IMR-90 (cell line): ENCODE results near the gene SOBP. TPM values are rescaled to one million over a fixed set of nuclear protein-coding genes. Genes with fewer than 3 reads are reported as not detected.

Experiments used
- ATAC-seq: fragments of 200-7000 bp; cut with Tn5 transposase; 2 replicates; pipeline ENCODE4 v1.9.1; 2020; ENCODE audit warnings: low read depth, mild to moderate bottlenecking, moderate library complexity
- BruUV-seq: library from RNA; stranded (reverse); fragments of 400-500 nt; replicated peaks from 2 replicates; lab custom pipeline; 2021; lab: Mats Ljungman, UMichigan
- CTCF ChIA-PET: fragments of 300-600 bp; formaldehyde crosslinking; extraction: SDS; loops from one replicate; lab custom pipeline; 2021; ENCODE audit warnings: antibody characterized with exemption; lab: Yijun Ruan, JAX
- POLR2A ChIA-PET: fragments of 300-600 bp; sonication (Branson Sonifier 250); formaldehyde crosslinking; loops from one replicate; lab custom pipeline; 2022; ENCODE audit warnings: antibody characterized with exemption; ENCODE audit not compliant: unreplicated experiment; lab: Charles Lee
- DNase-seq: peaks from one replicate; pipeline ENCODE4 v3.0.0; 2013
- H2AFZ ChIP-seq: replicated peaks from 2 replicates; pipeline ENCODE3; 2013; ENCODE audit warnings: low read length, mild to moderate bottlenecking; ENCODE audit not compliant: poor library complexity
- H2AK5ac ChIP-seq: 2 replicates; pipeline ENCODE4 v1.6.1; 2013; ENCODE audit warnings: low read depth, low read length, inconsistent platforms
- H2AK9ac ChIP-seq: replicated peaks from 2 replicates; pipeline ENCODE3; 2013; ENCODE audit warnings: mild to moderate bottlenecking, low read depth, low read length, moderate library complexity; ENCODE audit not compliant: poor library complexity
- H2BK120ac ChIP-seq: 2 replicates; pipeline ENCODE4 v1.6.1; 2013; ENCODE audit warnings: low read depth, low read length, inconsistent platforms
- H2BK15ac ChIP-seq: 3 replicates; pipeline ENCODE4 v1.6.1; 2013; ENCODE audit warnings: low read depth, low read length, inconsistent platforms
- H2BK20ac ChIP-seq: 2 replicates; pipeline ENCODE4 v1.6.1; 2013; ENCODE audit warnings: low read depth, mild to moderate bottlenecking, inconsistent platforms, low read length, moderate library complexity
- H2BK5ac ChIP-seq: 2 replicates; pipeline ENCODE4 v1.6.1; 2013; ENCODE audit warnings: mild to moderate bottlenecking, low read depth, low read length, inconsistent platforms; ENCODE audit not compliant: poor library complexity, severe bottlenecking
- H3K14ac ChIP-seq: replicated peaks from 2 replicates; pipeline ENCODE4 v1.6.1; 2013; ENCODE audit warnings: low read depth, low read length, inconsistent platforms
- H3K18ac ChIP-seq: 2 replicates; pipeline ENCODE4 v1.6.1; 2013; ENCODE audit warnings: low read depth, low read length, control low read depth
- H3K23ac ChIP-seq: 2 replicates; pipeline ENCODE4 v1.6.1; 2013; ENCODE audit warnings: low read depth, low read length, inconsistent platforms
- H3K27ac ChIP-seq: 2 replicates; pipeline ENCODE4 v1.5.1; 2013; ENCODE audit warnings: mild to moderate bottlenecking, control low read depth, low read length; ENCODE audit not compliant: insufficient read depth
- H3K27me3 ChIP-seq: 2 replicates; pipeline ENCODE4 v1.6.1; 2013; ENCODE audit warnings: low read length; ENCODE audit not compliant: control insufficient read depth, insufficient read depth
- H3K36me3 ChIP-seq: 2 replicates; pipeline ENCODE4 v1.6.1; 2013; ENCODE audit warnings: low read length, mixed read lengths; ENCODE audit not compliant: control insufficient read depth, insufficient read depth
- H3K4ac ChIP-seq: 2 replicates; pipeline ENCODE4 v1.6.1; 2013; ENCODE audit warnings: low read depth, low read length, inconsistent platforms
- H3K4me1 ChIP-seq: 2 replicates; pipeline ENCODE4 v1.6.1; 2013; ENCODE audit warnings: low read length, mixed read lengths; ENCODE audit not compliant: control insufficient read depth, insufficient read depth
- H3K4me2 ChIP-seq: 2 replicates; pipeline ENCODE4 v1.6.1; 2013; ENCODE audit warnings: low read depth, mild to moderate bottlenecking, control low read depth, low read length, moderate library complexity
- H3K4me3 ChIP-seq: 2 replicates; pipeline ENCODE4 v1.5.1; 2013; ENCODE audit warnings: low read depth, mild to moderate bottlenecking, control low read depth, low read length, moderate library complexity; ENCODE audit not compliant: insufficient read depth
- H3K56ac ChIP-seq: 2 replicates; pipeline ENCODE4 v1.6.1; 2013; ENCODE audit warnings: low read length, inconsistent platforms; ENCODE audit not compliant: insufficient read depth; ENCODE audit errors: extremely low read depth
- H3K79me1 ChIP-seq, 2 experiments: 2 replicates each; pipeline ENCODE4 v1.6.1; 2013; ENCODE audit warnings: low read length in 2 of 2, inconsistent platforms in 1 of 2, low read depth in 1 of 2
- H3K9ac ChIP-seq: 2 replicates; pipeline ENCODE4 v1.6.1; 2013; ENCODE audit warnings: low read depth, low read length, control low read depth
- H3K9me1 ChIP-seq: 2 replicates; pipeline ENCODE4 v1.6.1; 2013; ENCODE audit warnings: low read length, inconsistent platforms; ENCODE audit not compliant: insufficient read depth
- H3K9me3 ChIP-seq: 2 replicates; pipeline ENCODE4 v1.6.1; 2013; ENCODE audit warnings: low read length; ENCODE audit not compliant: control insufficient read depth, insufficient read depth
- H4K20me1 ChIP-seq: 2 replicates; pipeline ENCODE4 v1.6.1; 2013; ENCODE audit warnings: low read length, inconsistent platforms; ENCODE audit not compliant: insufficient read depth
- H4K5ac ChIP-seq: 2 replicates; pipeline ENCODE4 v1.6.1; 2013; ENCODE audit warnings: mild to moderate bottlenecking, low read depth, low read length, control low read depth
- H4K8ac ChIP-seq, 2 experiments: 2 replicates each; pipeline ENCODE4 v1.6.1; 2013; ENCODE audit warnings: low read depth in 2 of 2, low read length in 2 of 2, control low read depth in 1 of 2, inconsistent platforms in 1 of 2
- H4K91ac ChIP-seq: 2 replicates; pipeline ENCODE4 v1.6.1; 2013; ENCODE audit warnings: low read depth, low read length, inconsistent platforms; ENCODE audit not compliant: insufficient read depth
- BHLHE40 ChIP-seq: fragments of 150-350 bp; IDR thresholded peaks from 2 replicates; pipeline ENCODE4 v1.6.1; 2016; ENCODE audit warnings: mild to moderate bottlenecking, low read depth, low read length
- CEBPB ChIP-seq: IDR thresholded peaks from 2 replicates; pipeline ENCODE4 v1.6.1; 2012; ENCODE audit warnings: low read depth, low read length, improper control_type of control experiment
- CHD1 ChIP-seq: IDR thresholded peaks from 2 replicates; pipeline ENCODE4 v1.6.1; 2012; ENCODE audit warnings: low read depth, low read length, improper control_type of control experiment
- CTCF ChIP-seq: conservative IDR thresholded peaks from 2 replicates; pipeline ENCODE4 v1.5.1; 2012; ENCODE audit warnings: mild to moderate bottlenecking, low read depth, low read length, improper control_type of control experiment
- ELK1 ChIP-seq: fragments of 150-350 bp; IDR thresholded peaks from 2 replicates; pipeline ENCODE4 v1.6.1; 2016; ENCODE audit warnings: low read depth, mild to moderate bottlenecking, low read length, moderate library complexity, borderline replicate concordance
- FOS ChIP-seq: fragments of 150-350 bp; IDR thresholded peaks from 2 replicates; pipeline ENCODE4 v1.6.1; 2016; ENCODE audit warnings: low read depth, low read length
- MAFK ChIP-seq: IDR thresholded peaks from 2 replicates; pipeline ENCODE4 v1.6.1; 2012; ENCODE audit warnings: low read depth, low read length, improper control_type of control experiment
- MAZ ChIP-seq: IDR thresholded peaks from 2 replicates; pipeline ENCODE4 v1.6.1; 2012; ENCODE audit warnings: low read depth, mild to moderate bottlenecking, low read length, improper control_type of control experiment, moderate library complexity, borderline replicate concordance
- MXI1 ChIP-seq: IDR thresholded peaks from 2 replicates; pipeline ENCODE4 v1.6.1; 2012; ENCODE audit warnings: low read depth, mild to moderate bottlenecking, low read length, moderate library complexity, borderline replicate concordance
- NFE2L2 ChIP-seq: fragments of 150-350 bp; IDR thresholded peaks from 2 replicates; pipeline ENCODE4 v1.6.1; 2016; ENCODE audit warnings: low read depth, mild to moderate bottlenecking, low read length
- POLR2A ChIP-seq: IDR thresholded peaks from 2 replicates; pipeline ENCODE4 v1.6.1; 2012; ENCODE audit warnings: mild to moderate bottlenecking, low read depth, low read length
- RAD21 ChIP-seq: IDR thresholded peaks from 2 replicates; pipeline ENCODE4 v1.6.1; 2012; ENCODE audit warnings: low read length, improper control_type of control experiment
- RCOR1 ChIP-seq: IDR thresholded peaks from 2 replicates; pipeline ENCODE4 v1.6.1; 2012; ENCODE audit warnings: mild to moderate bottlenecking, low read length, improper control_type of control experiment; ENCODE audit not compliant: insufficient replicate concordance
- RFX5 ChIP-seq: IDR thresholded peaks from 2 replicates; pipeline ENCODE4 v1.8.0; 2012; ENCODE audit warnings: low read depth, mild to moderate bottlenecking, low read length, moderate library complexity
- SMC3 ChIP-seq: fragments of 150-350 bp; IDR thresholded peaks from 2 replicates; pipeline ENCODE4 v1.6.1; 2016; ENCODE audit warnings: low read depth, mild to moderate bottlenecking, antibody characterized with exemption, low read length, moderate library complexity
- USF2 ChIP-seq: fragments of 150-350 bp; IDR thresholded peaks from 2 replicates; pipeline ENCODE4 v1.6.1; 2017; ENCODE audit warnings: mild to moderate bottlenecking, antibody characterized with exemption, low read length, low read depth
- WGBS, 2 experiments: methylation state at CpG; one replicate each; pipeline versions ENCODE4 v1.1.5 to v1.1.7; 2013; ENCODE audit warnings: missing lambda C conversion rate in 2 of 2; ENCODE audit not compliant: insufficient read length in 1 of 2; ENCODE audit errors: extremely low coverage in 2 of 2; 5-methylcytosine and 5-hydroxymethylcytosine counted together
- dilution Hi-C: fragments of 300-500 bp; cut with HindIII; formaldehyde crosslinking; loops from one replicate; pipeline ENCODE4 v1.14.3; 2018; ENCODE audit warnings: low sequenced_read_pairs; ENCODE audit not compliant: unreplicated experiment
- in situ Hi-C: fragments of 300-500 bp; cut with MboI; formaldehyde crosslinking; loops from 3 replicates; pipeline ENCODE4 v1.14.3; 2019; ENCODE audit warnings: low sequenced_read_pairs, inconsistent platforms, mixed read lengths
- intact Hi-C: fragments of 100-400 bp; cut with micrococcal nuclease; formaldehyde crosslinking; loops from 2 replicates; pipeline ENCODE4 v1.10.0; 2022
- polyA plus RNA-seq, 3 experiments: library from polyadenylated mRNA; depleted of rRNA; stranded (reverse); fragments of >200 nt; gene quantifications; 2 replicates each; pipeline ENCODE4 v1.2.3, GENCODE V29; 2012; ENCODE audit warnings: low replicate concordance in 1 of 3
- total RNA-seq: library from RNA; depleted of rRNA; stranded (reverse); fragments of >200 nt; gene quantifications from 2 replicates; pipeline ENCODE4 v1.2.3, GENCODE V29; 2012

SOBP gene
- total and polyA plus RNA-seq, 2 of the 4 experiments (the other 2 are of a cell fraction) = 0.60 to 0.72 TPM

GRCh38 chr6:107448776-107449175, 41.1 kb upstream of the SOBP start:
- peaks cover 4 to 11% of the 10 kb centered on the region in 2 experiments; a peak in 3 of 4 replicates for H3K79me1 ChIP-seq
- dilution Hi-C loops (no loop called here), intact Hi-C loops (no loop called here), in situ Hi-C loops (no loop called here)
- no CpG with 5 or more reads among the region's 1 CpG for WGBS, 2 experiments
- ChIA-PET POLR2A (no interaction called here), CTCF (no interaction called here)
- H2BK15ac ChIP-seq = no peak overlapping the region
- no peak overlapping the region for H2BK120ac ChIP-seq
- ATAC-seq (no peak), DNase-seq (no peak)
- H3K36me3 ChIP-seq = no peaks in the 10 kb centered on the region
- H3K9ac ChIP-seq = no peak overlapping the region
- H4K91ac ChIP-seq = no peak overlapping the region
- no peak overlapping the region for H3K23ac ChIP-seq
- H2BK20ac ChIP-seq = no peak overlapping the region
- no peak overlapping the region for H4K5ac ChIP-seq
- no peaks in the 10 kb centered on the region for H3K9me1 ChIP-seq
- no peak overlapping the region for H3K4me2 ChIP-seq
- H4K20me1 ChIP-seq = no peaks in the 10 kb centered on the region
- H3K4ac ChIP-seq = no peak overlapping the region
- no peak overlapping the region for H3K4me3 ChIP-seq
- TF ChIP-seq POLR2A (no peak), FOS (no peak), MAFK (no peak), RCOR1 (no peak), CHD1 (no peak), RFX5 (no peak), CTCF (no peak), RAD21 (no peak), MAZ (no peak), BHLHE40 (no peak), CEBPB (no peak), ELK1 (no peak), USF2 (no peak), MXI1 (no peak), SMC3 (no peak), NFE2L2 (no peak)
- H3K56ac ChIP-seq = no peak overlapping the region
- H3K9me3 ChIP-seq = peaks cover 11% of the 10 kb centered on the region
- no peak overlapping the region for H2BK5ac ChIP-seq
- H2AFZ ChIP-seq = no peak overlapping the region
- H2AK9ac ChIP-seq = no peak overlapping the region
- peaks cover 3% of the 10 kb centered on the region for H3K4me1 ChIP-seq
- no peak overlapping the region for H3K27ac ChIP-seq
- H3K18ac ChIP-seq = no peak overlapping the region
- BruUV-seq = no TSS peak
- no peaks in the 10 kb centered on the region for H3K27me3 ChIP-seq
- H4K8ac ChIP-seq = no peak overlapping the region
- H3K14ac ChIP-seq = no peak overlapping the region
- no peak overlapping the region for H2AK5ac ChIP-seq
